Neuron (in vitro differentiated cells): ENCODE measurements around the gene OTOG.

Experiments used
- H2AFZ ChIP-seq: one replicate; pipeline ENCODE4 v1.6.1; 2013; ENCODE audit warnings: low read depth, mild to moderate bottlenecking, inconsistent platforms, low read length, moderate library complexity
- H3K27me3 ChIP-seq: one replicate; pipeline ENCODE4 v1.6.1; 2013; ENCODE audit warnings: low read length; ENCODE audit not compliant: insufficient read depth
- H3K36me3 ChIP-seq: one replicate; pipeline ENCODE4 v1.6.1; 2013; ENCODE audit warnings: low read length; ENCODE audit not compliant: insufficient read depth
- H3K4me1 ChIP-seq: one replicate; pipeline ENCODE4 v1.6.1; 2013; ENCODE audit warnings: low read length; ENCODE audit not compliant: insufficient read depth
- H3K4me3 ChIP-seq: 2 replicates; pipeline ENCODE4 v1.5.1; 2013; ENCODE audit warnings: mild to moderate bottlenecking, low read length, moderate library complexity
- H3K9me3 ChIP-seq: one replicate; pipeline ENCODE4 v1.6.1; 2013; ENCODE audit warnings: low read length

OTOG gene

GRCh38 chr11:17547051-17547577 is at the start of gene OTOG:
TSS of gene OTOG (plus strand) at chr11:17547259. CDS start at chr11:17547373, 114 bp downstream.
- H3K9me3 ChIP-seq, result no peaks in the 10 kb centered on the region
- H2AFZ ChIP-seq, result no peak within 1 kb of the TSS
- no peak within 1 kb of the TSS for H3K4me3 ChIP-seq
- H3K27me3 ChIP-seq, result peaks cover 36% of the 10 kb centered on the region
- no peaks in the 10 kb centered on the region for H3K36me3 ChIP-seq
- no peaks in the 10 kb centered on the region for H3K4me1 ChIP-seq

GRCh38 chr11:17498058-17498457 is 49.0 kb upstream of the OTOG start:
- Histone ChIP-seq H3K27me3 (peaks cover 11% of the 10 kb centered on the region), H3K4me3 (no peak overlapping the region), H3K36me3 (no peaks in the 10 kb centered on the region), H3K9me3 (no peaks in the 10 kb centered on the region), H2AFZ (no peak overlapping the region), H3K4me1 (no peaks in the 10 kb centered on the region)

GRCh38 chr11:17498475-17498874 is 48.6 kb upstream of the OTOG start:
- no peak overlapping the region for H2AFZ ChIP-seq
- H3K27me3 ChIP-seq, result peaks cover 11% of the 10 kb centered on the region

GRCh38 chr11:17500673-17501072 is 46.4 kb upstream of the OTOG start:
- Histone ChIP-seq H3K27me3 (peaks cover 12% of the 10 kb centered on the region), H3K36me3 (no peaks in the 10 kb centered on the region), H3K9me3 (no peaks in the 10 kb centered on the region), H3K4me1 (no peaks in the 10 kb centered on the region), H3K4me3 (no peak overlapping the region), H2AFZ (no peak overlapping the region)

More at GRCh38 chr11:17498475-17498874, 48.6 kb upstream of the OTOG start:
- Histone ChIP-seq H3K36me3 (no peaks in the 10 kb centered on the region), H3K9me3 (no peaks in the 10 kb centered on the region), H3K4me1 (no peaks in the 10 kb centered on the region), H3K4me3 (no peak overlapping the region)

GRCh38 chr11:17502630-17503029 is 44.4 kb upstream of the OTOG start:
- peaks cover 6% of the 10 kb centered on the region for H3K27me3 ChIP-seq
- no peak overlapping the region for H3K4me3 ChIP-seq
- H3K36me3 ChIP-seq, result no peaks in the 10 kb centered on the region
- H2AFZ ChIP-seq, result no peak overlapping the region
- no peaks in the 10 kb centered on the region for H3K9me3 ChIP-seq
- H3K4me1 ChIP-seq, result no peaks in the 10 kb centered on the region

- Histone ChIP-seq H3K4me1 (no peaks in the 10 kb centered on the region), H3K27me3 (peaks cover 16% of the 10 kb centered on the region), H2AFZ (no peak overlapping the region), H3K4me3 (no peak overlapping the region), H3K9me3 (no peaks in the 10 kb centered on the region), H3K36me3 (no peaks in the 10 kb centered on the region)
These were observed 42.5 kb upstream of the OTOG start for GRCh38 chr11:17504330-17505107.

- Histone ChIP-seq H3K36me3 (no peaks in the 10 kb centered on the region), H2AFZ (no peak overlapping the region), H3K4me3 (no peak overlapping the region), H3K9me3 (no peaks in the 10 kb centered on the region), H3K4me1 (no peaks in the 10 kb centered on the region), H3K27me3 (peaks cover 16% of the 10 kb centered on the region)
These were observed 41.9 kb upstream of the OTOG start for GRCh38 chr11:17505146-17505545.

- Histone ChIP-seq H3K4me3 (no peak overlapping the region), H2AFZ (no peak overlapping the region), H3K4me1 (no peaks in the 10 kb centered on the region), H3K9me3 (no peaks in the 10 kb centered on the region), H3K36me3 (no peaks in the 10 kb centered on the region), H3K27me3 (peaks cover 16% of the 10 kb centered on the region)
These were observed 40.7 kb upstream of the OTOG start for GRCh38 chr11:17506314-17506713.

- Histone ChIP-seq H3K4me3 (no peak overlapping the region), H3K9me3 (no peaks in the 10 kb centered on the region), H2AFZ (no peak overlapping the region), H3K36me3 (no peaks in the 10 kb centered on the region), H3K27me3 (peaks cover 18% of the 10 kb centered on the region), H3K4me1 (no peaks in the 10 kb centered on the region)
These were observed 40.1 kb upstream of the OTOG start for GRCh38 chr11:17506942-17507341.

GRCh38 chr11:17507773-17508172 is 39.3 kb upstream of the OTOG start:
- no peaks in the 10 kb centered on the region for H3K9me3 ChIP-seq
- H3K4me1 ChIP-seq, result no peaks in the 10 kb centered on the region
- peaks cover 22% of the 10 kb centered on the region for H3K27me3 ChIP-seq
- H3K36me3 ChIP-seq, result no peaks in the 10 kb centered on the region
- H2AFZ ChIP-seq, result no peak overlapping the region
- no peak overlapping the region for H3K4me3 ChIP-seq

- no peaks in the 10 kb centered on the region for H3K36me3 ChIP-seq
These were observed 38.8 kb upstream of the OTOG start for GRCh38 chr11:17508306-17508705.

GRCh38 chr11:17508791-17509190 is 38.3 kb upstream of the OTOG start:
- Histone ChIP-seq H3K4me3 (no peak overlapping the region), H3K9me3 (no peaks in the 10 kb centered on the region), H2AFZ (no peak overlapping the region), H3K4me1 (no peaks in the 10 kb centered on the region), H3K36me3 (no peaks in the 10 kb centered on the region), H3K27me3 (peaks cover 28% of the 10 kb centered on the region)

More at GRCh38 chr11:17508306-17508705, 38.8 kb upstream of the OTOG start:
- Histone ChIP-seq H3K27me3 (peaks cover 25% of the 10 kb centered on the region), H3K9me3 (no peaks in the 10 kb centered on the region), H2AFZ (no peak overlapping the region), H3K4me1 (no peaks in the 10 kb centered on the region), H3K4me3 (no peak overlapping the region)

GRCh38 chr11:17510507-17511206 is 36.4 kb upstream of the OTOG start:
- Histone ChIP-seq H3K4me1 (no peaks in the 10 kb centered on the region), H3K9me3 (no peaks in the 10 kb centered on the region), H3K27me3 (peaks cover 29% of the 10 kb centered on the region), H3K4me3 (no peak overlapping the region), H3K36me3 (no peaks in the 10 kb centered on the region), H2AFZ (no peak overlapping the region)
